NCI-H774 (cell line): ENCODE measurements around the gene ZNF362.
"Not testable (repeated sequence)": the region's sequence is repeated elsewhere in the genome, so short reads cannot be mapped to it uniquely, and the experiment has no call there.

Source experiments
- DNase-seq: peaks from one replicate; lab custom pipeline; 2025; lab: John Stamatoyannopoulos, UW

The ZNF362 gene, protein sequence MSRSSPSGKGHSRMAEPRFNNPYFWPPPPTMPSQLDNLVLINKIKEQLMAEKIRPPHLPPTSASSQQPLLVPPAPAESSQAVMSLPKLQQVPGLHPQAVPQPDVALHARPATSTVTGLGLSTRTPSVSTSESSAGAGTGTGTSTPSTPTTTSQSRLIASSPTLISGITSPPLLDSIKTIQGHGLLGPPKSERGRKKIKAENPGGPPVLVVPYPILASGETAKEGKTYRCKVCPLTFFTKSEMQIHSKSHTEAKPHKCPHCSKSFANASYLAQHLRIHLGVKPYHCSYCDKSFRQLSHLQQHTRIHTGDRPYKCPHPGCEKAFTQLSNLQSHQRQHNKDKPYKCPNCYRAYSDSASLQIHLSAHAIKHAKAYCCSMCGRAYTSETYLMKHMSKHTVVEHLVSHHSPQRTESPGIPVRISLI

DNA sequence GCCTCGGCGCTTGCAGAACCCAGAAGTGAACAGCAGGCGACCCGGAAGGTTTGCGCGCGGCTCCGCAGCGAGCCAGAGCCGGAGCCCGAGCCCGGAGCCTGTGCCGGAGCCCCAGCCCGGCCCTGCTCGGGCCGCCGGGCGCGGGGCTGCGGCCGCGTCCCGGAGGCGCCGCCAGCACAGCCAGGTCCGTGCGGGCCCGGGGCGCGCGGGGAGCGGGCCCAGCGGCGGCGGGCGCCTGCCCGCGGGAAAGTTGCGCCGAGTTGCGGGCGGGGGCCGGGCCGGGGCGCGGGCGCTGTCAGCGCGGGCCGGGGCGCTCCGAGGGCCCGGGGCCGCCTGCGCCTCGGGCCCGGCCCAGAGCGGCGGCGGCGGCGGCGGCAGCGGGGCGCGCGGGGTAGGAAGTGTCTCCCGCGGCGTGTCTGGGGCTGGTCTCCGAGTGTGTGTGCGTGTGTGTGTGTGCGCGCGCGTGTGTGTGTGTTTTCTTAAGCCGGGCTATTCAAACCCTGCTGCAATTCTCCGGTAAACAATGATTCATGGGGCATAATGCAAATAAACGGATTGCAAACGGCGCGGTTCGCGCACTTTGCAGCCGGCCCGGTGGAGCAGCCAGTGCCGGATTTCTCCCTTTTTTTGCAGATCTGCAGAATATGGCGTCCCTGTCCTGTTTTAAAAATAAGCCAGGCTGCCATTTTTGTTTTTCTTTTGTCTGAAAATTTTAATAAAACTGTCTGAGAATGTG is at the start of gene ZNF362:
TSS of gene ZNF362 (plus strand) at position 22 of the 736 bp plus-strand sequence. CDS start 14,083 bp downstream, outside the sequence.
- DNase-seq, result peak; percentile 85

DNA sequence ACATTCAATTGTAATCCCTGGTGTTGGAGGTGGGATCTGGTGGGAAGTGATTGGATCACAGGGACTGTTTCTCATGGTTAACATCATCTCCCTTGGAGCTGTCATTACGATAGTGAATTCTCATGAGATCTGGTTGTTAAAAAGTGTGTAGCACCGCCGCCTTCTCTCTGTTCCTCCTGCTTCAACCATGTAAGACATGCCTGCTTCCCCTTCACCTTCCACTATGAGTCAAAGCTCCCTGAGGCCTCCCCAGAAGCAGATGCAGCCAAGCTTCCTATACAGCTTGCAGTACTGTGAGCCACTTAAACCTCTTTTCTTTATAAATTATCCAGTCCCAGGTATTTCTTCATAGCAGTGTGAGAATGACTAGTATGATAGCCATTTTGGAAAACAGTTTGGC is 44.3 kb upstream of the ZNF362 start:
- DNase-seq, result no peak

DNA sequence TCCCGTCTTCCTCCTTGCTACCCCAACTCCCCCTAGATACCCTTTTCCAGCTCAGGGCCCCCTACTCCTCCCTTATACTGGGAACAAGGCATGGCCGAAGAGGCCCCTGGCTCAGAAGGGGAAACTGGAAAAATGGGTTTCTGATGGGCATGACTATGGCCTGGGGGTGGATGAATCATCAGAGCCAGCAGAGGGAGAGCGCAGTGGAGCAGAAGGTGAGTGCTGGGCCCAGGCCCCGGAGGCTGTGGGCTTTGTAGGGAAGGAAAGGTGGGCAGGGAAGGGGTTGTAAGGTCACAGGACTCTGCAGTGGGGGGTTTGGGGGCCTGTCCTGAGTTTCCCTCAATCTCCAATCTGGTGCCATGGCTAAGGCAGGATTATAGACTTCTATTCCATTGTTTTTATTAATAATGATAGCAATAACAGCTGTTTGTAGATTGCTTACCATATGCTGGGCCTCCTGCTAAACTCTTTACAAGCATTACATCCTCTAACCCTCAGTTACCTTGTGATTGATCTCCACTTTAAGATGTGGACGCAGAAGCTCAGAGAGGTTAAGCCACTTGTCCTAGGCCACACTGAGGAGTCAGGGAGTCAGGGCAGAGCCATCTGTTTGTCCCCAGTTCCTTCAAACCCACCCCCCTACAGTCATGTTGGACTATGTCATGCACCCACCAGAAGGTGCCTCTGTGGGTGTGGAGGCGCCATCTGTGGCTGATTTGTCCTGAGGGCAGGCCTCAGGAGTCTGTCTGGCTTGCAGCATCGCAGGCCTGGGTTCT is 36.2 kb upstream of the ZNF362 start:
- no peak for DNase-seq

DNA sequence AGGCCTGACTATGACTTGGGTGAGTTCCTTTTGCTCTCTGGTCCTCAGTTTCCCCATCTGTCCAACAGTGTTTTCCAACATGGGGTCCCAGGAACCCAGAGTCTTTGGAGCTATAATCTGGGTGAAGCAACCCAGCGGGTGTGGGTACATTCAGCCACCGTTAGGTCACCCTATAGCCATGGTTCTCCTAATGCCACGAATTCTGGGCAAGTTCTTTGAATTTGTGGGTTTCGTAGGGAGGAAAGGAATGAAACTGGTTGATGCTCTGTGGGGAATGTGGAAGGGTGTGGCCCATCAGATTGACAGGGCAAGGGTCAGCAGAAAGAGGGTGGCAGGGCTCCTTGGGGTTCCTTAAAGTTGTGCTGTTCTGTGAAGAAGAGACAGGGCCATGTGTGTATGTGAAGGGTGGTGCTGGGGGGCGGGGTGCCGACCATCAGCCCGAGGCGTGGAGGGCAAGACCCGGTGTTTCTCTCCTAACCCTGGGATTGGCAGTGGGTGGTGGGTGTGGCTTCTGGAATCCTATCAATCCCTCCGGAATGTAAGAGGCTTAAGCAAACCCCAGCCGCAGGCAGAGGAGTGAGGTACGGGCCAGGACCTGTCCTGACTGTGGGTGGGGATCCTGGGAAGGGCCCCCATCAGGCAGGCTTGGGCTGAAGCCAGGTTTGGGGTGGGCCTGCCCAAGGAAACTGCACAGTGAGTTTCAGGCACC is 35.5 kb upstream of the ZNF362 start:
- DNase-seq, result no peak

DNA sequence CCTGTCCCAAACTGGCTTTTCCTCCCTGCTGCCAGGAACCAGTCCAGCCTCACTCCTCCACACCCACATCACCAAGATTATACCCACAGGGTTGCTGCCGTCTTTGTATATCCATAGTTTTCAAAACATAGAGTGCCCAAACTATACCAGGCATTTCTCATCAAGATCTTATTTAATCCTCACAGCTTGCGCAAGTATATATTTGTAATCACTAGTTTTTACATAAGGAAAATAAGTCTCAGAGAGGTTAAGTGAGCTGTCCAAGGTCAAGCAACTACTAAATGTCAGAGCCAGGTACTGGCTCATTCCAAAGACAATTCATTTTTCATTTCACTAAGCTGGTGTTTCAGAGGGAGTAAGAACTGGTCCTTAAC is 34.9 kb upstream of the ZNF362 start:
- no peak for DNase-seq

DNA sequence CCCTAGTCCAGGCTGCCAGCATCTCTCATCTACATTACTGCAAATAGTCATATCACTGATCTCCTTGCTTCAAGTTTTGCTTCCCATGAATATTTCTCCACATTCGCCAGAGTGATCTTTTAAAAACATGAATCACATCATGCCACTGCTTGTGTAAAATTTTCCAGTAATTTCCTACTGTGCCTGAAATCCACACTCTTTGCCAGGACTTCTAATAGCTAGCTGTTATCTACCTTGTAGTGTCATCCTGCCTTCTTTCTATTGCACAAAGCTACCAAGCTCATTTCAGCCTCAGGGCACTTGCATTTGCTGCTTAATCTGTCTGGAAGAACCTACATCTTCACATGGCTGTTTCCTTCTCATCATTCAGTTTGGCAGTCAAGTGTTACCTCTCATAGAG is 33.9 kb upstream of the ZNF362 start:
- DNase-seq, result no peak

DNA sequence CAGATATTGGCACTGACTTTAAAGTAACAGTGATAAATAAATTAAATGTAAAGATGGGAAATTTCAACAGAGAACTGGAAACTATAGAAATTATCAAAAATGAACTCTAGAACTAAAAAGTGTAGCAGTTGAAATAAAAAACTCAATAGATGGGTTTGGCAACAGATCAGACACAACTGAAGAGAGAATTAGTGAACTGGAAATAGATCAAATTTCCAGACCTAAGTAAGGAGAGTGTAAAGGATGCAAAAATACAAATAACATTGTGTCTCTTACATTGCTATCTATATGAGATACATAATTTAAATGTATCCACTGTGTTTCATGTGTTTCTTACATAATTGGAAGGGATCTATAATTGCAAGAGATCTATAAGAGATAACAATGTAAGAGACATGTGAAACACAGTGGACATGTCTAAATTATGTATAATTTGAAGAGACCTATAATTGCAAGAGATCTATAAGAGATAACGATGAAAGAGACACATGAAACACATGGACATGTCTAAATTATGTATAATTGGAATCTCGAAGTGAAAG is 32.1 kb upstream of the ZNF362 start:
- no peak for DNase-seq

DNA sequence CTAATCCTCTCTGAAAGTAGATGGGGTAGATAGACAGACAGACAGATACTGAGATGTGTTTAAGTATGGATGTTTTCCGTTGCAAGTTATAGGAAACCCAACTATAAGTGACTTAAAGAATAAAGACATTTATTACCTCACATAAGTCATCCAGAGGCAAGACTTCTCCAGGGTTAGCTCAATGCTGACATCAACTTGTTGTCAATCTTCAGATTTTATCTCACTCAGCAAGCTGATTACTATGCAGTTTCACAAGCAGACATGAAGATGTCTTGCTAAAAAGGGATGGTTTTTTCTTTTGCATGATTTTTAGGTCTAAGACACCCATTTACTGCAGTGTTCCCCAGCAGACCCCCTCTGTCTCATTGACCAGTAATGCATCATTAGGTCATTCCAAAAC is 30.7 kb upstream of the ZNF362 start:
- no peak for DNase-seq

DNA sequence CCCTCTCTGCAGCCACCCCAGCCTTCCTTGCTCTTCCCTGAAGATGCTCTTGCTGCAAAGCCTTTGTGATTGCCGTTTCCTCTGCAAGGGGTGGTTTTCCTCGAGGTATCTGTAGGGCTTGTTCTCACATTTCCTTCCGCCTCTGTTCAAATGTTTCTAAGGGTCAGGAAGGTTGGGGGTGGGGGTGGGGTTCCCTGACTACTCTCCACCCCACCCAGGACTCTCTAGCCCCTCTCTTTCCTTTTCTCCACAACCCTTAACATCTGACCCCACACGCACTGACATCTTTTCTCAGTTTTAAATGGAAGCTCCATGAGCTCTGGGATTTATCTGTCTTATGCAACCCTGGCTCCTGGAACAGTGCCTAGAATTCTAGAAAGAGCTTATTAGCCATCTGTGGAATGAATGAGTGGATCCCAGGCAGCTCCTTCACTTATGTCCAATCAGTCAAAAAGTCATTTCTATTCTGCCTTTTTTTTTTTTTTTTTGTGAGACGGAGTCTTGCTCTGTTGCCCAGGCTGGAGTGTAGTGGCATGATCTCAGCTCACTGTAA is 27.3 kb upstream of the ZNF362 start:
- DNase-seq, result no peak

DNA sequence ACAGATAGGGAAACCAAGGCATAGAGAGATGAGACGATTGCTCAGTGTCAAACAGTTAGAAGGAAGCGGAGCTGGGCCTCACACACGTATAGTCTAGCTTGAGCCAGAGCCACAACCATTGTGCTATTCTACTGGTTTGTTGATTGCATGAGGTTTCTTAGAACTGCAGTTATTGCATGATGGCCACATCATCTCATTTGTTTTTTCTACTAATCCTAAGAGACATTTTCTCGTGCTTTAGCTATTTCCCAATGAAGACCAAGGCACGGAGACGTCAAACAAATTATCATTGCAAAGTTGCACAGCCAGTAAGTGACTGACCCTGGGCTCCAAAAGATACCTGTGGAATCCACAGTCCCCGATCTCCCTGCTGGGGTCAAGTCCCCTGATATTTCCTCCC is 25.1 kb upstream of the ZNF362 start:
- DNase-seq, result no peak

DNA sequence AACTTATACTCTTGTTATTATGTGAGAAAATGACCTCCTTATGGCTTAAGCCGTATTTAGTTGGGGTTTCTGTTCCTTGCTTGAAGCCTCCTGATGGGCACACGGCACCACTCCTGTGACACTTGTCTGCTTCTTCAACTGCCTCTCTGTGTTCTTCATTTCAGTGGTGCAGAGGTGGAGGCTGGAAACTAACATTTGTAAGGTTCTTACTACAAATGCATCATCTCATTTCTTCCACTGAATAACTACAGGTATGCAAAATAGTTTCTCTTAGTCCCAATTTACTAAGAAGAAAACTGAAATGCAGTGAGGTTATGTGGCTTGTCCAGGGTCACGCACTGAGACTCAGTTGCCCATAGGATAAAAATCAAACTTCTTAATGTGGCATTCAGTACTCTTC is 23.6 kb upstream of the ZNF362 start:
- DNase-seq, result no peak

DNA sequence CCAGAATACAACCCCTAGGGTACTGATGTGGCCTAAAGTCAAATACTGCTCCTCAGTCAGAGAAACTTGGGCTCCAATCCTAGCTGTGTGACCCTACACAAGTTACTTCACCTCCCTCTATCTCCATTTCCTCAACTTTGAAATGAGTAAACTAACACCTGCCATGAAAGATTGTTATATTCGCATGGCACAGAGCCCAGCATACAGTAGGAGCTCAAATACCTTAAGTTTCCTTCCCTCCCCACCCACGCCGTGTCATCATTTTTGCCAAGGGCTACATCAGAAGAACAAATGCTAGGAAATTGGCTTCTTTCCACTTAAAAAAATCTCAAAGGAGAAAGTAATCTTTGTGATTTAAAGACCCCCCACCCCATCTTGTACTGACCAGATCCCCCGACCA is 22.2 kb upstream of the ZNF362 start:
- no peak for DNase-seq

DNA sequence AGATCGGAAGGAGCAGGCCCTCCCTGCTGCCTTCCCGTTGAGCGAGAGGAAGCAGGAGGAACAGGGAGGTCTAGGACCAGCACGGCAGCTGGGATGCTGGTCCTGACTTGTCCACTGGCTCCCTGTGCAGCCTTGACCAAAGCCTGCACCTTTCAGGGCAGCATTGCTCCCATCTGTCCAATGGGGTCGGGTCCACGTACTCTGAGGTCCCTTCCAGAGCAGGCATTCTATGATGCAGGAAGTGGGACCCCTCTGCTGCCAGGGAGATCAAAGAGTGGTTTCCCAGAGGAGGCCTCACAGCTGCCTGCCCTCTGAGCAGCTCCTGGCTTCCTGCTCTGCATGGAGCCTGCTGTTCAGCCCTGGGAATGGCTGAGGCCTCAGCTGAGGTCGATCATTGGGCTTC is 21.7 kb upstream of the ZNF362 start:
- DNase-seq, result no peak

DNA sequence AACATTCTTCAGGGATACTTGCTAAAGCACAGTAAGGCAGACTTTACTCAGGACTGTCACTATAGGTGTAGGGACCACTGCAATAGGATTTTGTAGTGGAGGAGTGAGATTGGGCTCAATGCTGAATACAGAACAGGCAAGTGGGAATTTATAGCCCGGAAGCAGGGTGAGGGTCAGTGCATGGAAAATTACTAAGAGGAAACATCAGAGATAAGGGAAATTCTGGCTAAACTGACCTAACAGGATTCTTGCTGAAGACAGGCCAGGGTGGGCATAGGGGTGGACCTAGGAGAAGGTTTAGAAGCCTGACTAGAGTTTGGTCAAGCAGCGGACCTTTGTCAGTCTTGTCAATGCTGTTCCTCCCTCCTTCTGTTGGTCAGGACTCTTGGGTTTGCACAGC is 20.8 kb upstream of the ZNF362 start:
- DNase-seq, result no peak

DNA sequence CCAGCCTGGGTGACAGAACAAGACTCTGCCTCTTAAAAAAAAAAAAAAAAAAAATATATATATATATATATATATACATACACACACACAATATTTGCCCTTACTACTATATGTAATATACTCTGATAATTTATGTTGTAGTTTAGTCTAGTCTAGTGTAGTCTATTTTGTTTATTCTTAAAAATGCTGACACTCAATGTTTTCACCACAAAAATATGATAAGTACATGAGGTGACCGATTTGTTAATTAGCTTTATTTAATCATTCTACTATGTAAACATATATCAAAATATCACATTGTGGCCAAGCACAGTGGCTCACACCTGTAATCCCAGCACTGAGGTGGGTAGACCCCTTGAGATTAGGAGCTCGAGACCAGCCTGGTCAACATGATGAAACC is 19.8 kb upstream of the ZNF362 start:
- DNase-seq, result no peak

DNA sequence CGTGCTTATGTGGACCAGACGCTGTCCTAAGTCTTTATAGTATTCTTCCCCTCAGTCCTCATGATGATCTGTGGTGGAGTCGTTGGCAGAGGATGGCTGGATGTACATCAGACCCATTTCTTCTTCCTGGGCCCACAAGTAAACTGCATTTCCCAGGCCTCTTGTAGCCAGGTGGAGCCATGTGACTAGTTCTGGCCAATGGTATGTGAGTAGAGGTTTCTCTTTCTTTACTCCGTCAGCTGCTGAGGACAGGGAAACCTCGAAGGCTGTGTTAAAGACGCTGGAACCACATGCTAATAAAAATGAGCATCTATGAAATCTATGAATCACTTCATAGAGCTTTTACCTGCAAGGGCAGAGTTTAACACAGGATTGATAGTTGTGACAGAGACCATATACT is 18.7 kb upstream of the ZNF362 start:
- no peak for DNase-seq

DNA sequence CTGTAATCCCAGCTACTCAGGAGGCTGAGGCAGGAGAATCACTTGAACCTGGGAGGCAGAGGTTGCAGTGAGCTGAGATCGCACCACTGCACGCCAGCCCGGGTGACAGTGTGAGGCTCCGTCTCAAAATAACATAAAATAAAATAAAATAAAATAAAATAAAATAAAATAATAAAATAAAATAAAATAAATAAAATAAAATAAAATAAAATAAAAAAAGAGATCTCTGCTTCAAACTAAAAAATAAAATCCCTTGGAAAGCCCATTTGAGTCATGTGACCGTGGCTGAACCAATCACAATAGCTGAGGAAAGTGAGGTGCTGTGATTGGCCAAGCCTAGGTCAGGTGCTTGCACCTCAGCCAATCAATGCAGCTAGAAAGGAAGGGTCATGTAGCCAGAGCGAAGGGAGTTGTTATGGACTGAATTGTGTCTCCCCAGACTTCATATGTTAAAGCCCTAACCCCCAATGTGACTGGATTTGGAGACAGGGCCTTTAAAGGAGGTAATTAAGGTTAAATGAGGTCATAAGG is 18.0 kb upstream of the ZNF362 start:
- not testable (repeated sequence) for DNase-seq

DNA sequence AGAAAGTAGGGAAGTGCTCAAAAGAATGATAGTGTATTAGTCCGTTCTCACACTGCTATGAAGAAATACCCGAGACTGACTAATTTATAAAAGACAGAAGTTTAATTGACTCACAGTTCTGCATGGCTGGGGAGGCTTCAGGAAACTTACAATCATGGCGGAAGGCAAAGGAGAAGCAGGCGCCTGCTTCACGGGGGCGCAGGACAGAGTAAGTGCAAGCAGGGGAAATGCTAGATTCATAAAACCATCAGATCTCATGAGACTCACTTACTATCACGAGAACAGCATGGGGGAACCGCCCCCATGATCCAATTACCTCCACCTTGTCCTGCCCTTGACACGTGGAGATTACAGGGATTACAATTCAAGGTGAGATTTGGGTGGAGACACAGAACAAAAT is 16.9 kb upstream of the ZNF362 start:
- DNase-seq, result not testable (repeated sequence)

DNA sequence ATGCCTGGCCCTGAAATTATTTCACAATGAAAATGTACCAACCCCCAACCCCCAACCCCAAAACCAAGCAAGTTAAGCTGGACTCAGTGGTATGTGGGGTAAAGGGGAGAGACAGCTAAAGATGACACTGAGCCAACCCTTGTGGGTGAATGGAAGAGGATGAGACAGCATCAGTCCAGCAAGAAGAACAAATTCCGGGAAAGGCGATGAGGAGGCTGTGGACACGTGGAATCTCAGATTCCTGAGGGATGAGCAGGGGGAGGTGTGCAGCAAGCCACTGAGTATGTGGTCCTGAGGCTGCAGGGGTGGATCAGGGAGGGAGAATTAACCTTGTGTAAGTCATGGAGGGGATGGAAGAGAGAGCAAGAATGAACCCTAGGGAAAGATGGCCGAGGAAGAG is 14.4 kb upstream of the ZNF362 start:
- no peak for DNase-seq

DNA sequence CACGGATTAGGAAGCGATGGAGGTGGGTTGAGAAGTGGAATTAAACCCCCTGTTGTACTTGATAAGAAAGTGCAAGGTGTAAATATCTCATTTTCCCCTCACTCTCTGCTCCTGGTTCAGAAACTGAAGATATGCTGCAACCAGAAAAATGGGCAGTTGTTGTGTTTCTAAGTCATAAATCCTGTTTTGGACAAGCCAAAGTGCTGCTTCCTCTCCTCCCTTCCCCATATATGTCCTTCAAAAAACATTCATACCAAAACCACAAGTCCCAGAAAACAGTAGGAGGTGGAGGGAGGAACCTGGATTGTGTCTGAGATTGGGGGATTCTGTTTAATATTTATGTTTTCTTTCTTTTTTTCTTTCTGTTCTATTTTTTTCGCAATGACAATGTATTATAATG is 13.6 kb upstream of the ZNF362 start:
- DNase-seq, result no peak

DNA sequence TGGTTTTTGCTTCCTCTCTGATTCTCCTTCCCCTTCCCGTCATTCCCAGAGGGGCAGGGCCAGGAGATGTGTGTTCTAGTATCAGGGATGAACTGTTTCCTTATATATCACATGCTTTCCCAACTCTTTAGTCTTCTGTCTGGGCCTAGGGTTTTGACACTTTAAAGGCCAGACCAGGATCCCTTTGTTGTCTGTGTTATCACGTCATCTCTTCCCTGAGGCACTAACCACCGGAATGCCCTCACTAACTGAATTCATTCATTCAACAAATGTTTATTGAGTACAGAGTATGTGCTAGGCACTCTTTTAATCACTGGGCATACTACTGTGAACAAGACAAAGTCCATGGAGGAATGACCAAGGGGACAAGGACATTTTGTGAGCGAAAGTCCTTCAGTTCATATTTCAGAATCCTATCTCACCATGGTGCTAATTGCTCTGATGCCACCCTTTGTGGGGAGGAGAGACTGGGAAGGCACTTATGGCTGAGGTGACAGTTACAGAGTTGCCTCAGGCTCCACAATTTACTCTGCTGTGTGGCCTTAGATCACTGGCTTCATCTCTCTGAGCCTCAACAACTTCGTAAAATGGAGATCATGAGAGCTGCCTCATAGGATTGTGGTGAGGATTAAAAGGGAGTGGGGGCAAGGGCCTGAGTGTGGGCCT is 12.0 kb upstream of the ZNF362 start:
- no peak for DNase-seq
